Transverse colon (tissue), 3 donors: ENCODE measurements around the gene MED13.

Experiments
- EP300 ChIP-seq: sonication (generic); formaldehyde crosslinking; IDR thresholded peaks from one replicate; pipeline ENCODE4 v1.6.1; 2017; ENCODE audit warnings: antibody characterized with exemption, low read depth
- POLR2A ChIP-seq: fragments of 450-650 bp; IDR thresholded peaks from one replicate; pipeline ENCODE4 v1.6.1; 2016; ENCODE audit warnings: antibody characterized with exemption, mild to moderate bottlenecking, moderate library complexity
- TF ChIP-seq, protein P1 (sequence below), 5 experiments: fragments of 200-600 bp in 3 of 5; fragments of 450-650 bp in 2 of 5; sonication (generic) in 3 of 5; IDR thresholded peaks; 1 replicate in 2 of 5; 2 replicates in 3 of 5; pipeline ENCODE4 v1.5.1; 2016 to 2017; ENCODE audit warnings: antibody characterized with exemption in 5 of 5, inconsistent platforms in 3 of 5, mild to moderate bottlenecking in 2 of 5, moderate library complexity in 1 of 5

DNA sequence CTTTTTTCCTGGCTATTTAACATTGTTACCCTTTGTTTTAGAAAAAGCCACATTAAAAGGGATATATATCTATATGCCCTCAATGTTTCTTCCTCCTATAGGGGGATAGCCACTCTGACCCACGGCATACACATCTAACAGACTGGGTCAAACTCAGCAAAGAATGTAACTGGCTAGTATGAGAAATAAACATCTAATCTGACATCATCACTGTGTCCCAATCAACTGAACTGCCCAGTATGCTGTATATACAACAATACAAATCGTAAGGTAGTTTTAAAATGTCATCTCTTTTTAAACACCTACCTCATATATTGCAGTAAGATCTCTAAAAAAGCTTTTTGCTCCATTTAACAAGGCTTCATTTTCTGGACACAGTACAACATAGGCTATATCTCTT is 97.3 kb downstream of the MED13 start:
- TF ChIP-seq, protein P1, sequence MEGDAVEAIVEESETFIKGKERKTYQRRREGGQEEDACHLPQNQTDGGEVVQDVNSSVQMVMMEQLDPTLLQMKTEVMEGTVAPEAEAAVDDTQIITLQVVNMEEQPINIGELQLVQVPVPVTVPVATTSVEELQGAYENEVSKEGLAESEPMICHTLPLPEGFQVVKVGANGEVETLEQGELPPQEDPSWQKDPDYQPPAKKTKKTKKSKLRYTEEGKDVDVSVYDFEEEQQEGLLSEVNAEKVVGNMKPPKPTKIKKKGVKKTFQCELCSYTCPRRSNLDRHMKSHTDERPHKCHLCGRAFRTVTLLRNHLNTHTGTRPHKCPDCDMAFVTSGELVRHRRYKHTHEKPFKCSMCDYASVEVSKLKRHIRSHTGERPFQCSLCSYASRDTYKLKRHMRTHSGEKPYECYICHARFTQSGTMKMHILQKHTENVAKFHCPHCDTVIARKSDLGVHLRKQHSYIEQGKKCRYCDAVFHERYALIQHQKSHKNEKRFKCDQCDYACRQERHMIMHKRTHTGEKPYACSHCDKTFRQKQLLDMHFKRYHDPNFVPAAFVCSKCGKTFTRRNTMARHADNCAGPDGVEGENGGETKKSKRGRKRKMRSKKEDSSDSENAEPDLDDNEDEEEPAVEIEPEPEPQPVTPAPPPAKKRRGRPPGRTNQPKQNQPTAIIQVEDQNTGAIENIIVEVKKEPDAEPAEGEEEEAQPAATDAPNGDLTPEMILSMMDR (IDR thresholded peaks at IDR 0.05), result no peak
- TF ChIP-seq POLR2A, result no peak
- TF ChIP-seq EP300, result no peak
